ENCODE results near the gene FTHL17.

FTHL17 gene

DNA sequence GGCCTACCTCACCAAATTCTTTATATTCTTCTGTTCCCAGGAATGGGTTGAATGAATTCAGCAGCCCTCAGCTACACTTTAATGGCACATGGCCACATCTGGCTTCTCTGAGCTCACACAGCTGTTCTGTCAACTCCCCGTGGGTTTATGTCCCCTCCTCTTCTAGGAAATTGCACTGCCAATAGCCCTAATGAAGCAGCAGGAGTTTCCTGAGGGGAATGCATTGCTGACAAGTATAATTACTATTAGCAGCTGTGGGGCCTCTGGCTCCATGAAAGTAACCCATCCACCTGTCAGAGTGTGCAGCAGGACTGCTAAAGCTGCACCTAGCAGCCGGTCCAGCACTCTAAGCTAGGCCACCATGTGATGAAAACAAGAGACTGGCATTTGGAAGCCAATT lies 50.3 kb downstream of the FTHL17 start:
- no peak for TF ChIP-seq POU6F1 (CRISPR knock-in tag; IDR thresholded peaks at IDR 0.05; ENCODE audit: borderline replicate concordance, low read depth)

More for the DNA sequence above, 50.3 kb downstream of the FTHL17 start:
- no peak for ATAC-seq

Measured in SK-N-SH treated with all-trans-retinoic acid at 6 μM for 48 hours (cell line).